WI38 (cell line): ENCODE results near the gene PMEPA1.
"Not testable (repeated sequence)": the region's sequence is repeated elsewhere in the genome, so short reads cannot be mapped to it uniquely, and the experiment has no call there.

Experiments used
- H3K4me3 ChIP-seq: 2 replicates; pipeline ENCODE4 v1.5.1; 2011; ENCODE audit warnings: low read depth, mild to moderate bottlenecking, control low read depth, low read length
- TF ChIP-seq, protein P1 (sequence below): IDR thresholded peaks from 2 replicates; pipeline ENCODE4 v1.5.1; 2012; ENCODE audit warnings: low read depth, mild to moderate bottlenecking, control low read depth, low read length

PMEPA1 gene

DNA sequence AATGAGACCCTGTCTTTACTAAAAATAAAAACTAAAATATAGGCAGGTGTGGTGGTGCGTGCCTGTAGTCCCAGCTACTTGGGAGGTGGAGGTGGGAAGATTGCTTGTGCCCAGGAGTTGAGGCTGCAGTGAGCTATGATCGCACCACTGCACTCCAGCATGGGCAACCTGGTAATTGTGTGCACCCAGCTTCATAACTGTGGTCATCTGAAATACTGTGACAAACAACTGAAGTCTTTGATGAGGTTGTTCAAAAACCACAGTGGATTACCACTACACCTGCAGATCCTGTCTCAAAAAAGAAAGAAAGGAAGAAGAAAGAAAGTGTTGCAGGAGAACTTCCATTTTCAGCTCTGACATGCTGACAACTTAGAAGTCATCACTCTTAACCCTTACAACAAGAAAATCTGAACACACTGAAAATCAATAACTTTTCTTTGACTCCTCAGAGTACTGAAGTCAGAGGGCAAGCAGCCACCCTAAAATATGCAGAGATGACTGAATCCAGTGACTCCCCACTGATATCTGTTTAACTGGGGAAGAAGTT lies 75.8 kb downstream of the PMEPA1 start:
- H3K4me3 ChIP-seq, result no peak overlapping the region
- TF ChIP-seq, protein P1, sequence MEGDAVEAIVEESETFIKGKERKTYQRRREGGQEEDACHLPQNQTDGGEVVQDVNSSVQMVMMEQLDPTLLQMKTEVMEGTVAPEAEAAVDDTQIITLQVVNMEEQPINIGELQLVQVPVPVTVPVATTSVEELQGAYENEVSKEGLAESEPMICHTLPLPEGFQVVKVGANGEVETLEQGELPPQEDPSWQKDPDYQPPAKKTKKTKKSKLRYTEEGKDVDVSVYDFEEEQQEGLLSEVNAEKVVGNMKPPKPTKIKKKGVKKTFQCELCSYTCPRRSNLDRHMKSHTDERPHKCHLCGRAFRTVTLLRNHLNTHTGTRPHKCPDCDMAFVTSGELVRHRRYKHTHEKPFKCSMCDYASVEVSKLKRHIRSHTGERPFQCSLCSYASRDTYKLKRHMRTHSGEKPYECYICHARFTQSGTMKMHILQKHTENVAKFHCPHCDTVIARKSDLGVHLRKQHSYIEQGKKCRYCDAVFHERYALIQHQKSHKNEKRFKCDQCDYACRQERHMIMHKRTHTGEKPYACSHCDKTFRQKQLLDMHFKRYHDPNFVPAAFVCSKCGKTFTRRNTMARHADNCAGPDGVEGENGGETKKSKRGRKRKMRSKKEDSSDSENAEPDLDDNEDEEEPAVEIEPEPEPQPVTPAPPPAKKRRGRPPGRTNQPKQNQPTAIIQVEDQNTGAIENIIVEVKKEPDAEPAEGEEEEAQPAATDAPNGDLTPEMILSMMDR, result no peak

DNA sequence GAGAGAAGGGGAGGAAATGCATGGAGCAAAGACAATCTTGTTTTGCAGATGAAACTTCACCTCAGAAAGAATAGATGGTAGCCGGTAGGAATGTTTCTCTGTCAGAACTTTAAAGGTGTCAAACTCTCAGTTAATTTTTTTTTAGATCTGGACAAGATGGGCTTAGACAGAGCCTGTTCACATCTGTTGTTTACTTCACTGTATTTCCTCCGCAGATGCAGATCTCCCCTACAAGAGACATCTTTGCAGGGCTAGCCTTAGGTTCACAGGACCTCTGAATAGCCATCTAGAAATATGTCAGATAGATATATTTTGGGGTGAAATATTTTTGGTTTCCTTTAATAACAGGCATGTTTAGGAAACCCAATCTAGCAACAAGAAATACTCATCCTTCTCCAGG lies 77.5 kb downstream of the PMEPA1 start:
- no peak overlapping the region for H3K4me3 ChIP-seq
- TF ChIP-seq, protein P1, result no peak

DNA sequence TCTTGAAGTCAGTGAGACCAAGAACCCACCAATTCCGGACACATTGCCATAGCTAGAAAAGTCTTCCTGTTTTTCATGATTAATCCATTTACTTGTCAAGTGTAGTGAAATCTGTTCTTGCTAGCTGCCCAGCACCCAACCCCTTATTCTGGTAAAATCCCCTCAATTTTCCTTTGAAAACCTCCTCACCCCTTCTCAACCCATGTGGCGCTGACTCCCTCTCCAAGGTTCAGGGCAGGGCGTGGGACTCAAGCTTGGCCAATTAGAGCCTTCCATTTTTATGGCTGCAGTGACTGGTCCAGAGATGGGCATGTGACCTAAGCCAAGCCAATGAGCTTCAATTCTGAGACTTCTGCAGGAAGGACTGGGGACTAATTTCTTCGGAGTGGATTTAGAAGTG lies 79.8 kb downstream of the PMEPA1 start:
- TF ChIP-seq, protein P1, result no peak
- H3K4me3 ChIP-seq, result no peak overlapping the region

DNA sequence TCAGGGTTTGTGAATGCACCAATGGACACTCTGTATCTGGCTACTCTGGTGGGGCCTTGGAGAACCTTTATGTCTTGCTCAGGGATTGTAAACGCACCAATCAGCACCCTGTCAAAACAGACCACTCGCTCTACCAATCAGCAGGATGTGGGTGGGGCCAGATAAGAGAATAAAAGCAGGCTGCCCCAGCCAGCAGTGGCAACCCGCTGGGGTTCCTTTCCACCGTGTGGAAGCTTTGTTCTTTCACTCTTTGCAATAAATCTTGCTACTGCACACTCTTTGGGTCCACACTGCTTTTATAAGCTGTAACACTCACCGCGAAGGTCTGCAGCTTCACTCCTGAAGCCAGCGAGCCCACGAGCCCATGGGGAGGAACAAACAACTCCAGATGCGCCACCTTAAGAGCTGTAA lies 80.3 kb downstream of the PMEPA1 start:
- H3K4me3 ChIP-seq, result not testable (repeated sequence)

DNA sequence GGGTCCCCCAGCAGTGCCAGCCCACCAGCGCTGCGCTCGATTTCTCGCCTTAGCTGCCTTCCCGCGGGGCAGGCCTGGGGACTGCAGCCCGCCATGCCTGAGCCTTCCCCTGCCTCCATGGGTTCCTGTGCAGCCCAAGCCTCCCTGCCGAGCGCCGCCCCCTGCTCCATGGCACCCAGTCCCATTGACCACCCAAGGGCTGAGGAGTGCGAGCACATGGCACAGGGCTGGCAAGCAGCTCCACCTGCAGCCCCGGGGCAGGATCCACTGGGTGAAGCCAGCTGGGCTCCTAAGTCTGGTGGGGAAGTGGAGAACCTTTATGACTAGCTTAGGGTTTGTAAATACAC lies 80.9 kb downstream of the PMEPA1 start:
- H3K4me3 ChIP-seq, result not testable (repeated sequence)

DNA sequence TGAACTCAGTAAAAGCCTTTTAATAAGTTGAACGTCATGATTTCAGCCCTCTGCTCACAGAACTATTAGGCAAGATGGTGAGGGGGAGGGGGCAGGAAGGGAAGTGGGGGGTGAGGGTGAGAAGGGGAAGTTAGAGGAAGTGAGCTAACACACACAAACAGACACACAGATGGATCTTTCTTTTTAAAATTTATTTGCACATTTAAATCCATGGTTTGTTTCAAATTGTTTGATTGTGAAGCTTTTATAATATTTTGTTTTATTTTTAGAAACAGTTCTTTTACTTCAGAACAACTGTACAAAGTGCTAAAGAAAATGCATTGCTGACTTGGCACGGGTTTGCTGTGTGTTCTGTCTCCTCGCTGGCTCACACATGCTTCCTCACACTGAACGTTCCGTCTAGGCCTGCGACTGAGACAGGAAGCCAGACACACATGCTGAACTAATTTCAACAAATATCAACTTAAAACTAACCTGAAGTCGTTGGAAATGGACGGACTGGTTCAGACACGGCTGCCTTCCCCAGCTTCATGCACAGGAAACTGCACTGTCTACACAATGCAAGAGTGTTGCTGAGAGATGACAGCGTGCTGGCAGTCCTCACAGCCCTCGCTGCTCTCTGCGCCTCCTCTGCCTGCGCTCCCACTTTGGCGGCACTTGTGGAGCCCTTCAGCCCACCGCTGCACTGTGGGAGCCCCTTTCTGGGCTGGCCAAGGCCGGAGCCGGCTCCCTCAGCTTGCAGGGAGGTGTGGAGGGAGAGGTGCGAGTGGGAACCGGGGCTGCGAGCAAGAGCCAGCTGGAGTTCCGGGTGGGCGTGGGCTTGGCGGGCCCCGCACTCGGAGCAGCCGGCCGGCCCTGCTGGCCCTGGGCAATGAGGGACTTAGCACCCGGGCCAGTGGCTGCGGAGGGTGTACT lies 81.5 kb downstream of the PMEPA1 start:
- TF ChIP-seq, protein P1, result no peak
- no peak overlapping the region for H3K4me3 ChIP-seq

DNA sequence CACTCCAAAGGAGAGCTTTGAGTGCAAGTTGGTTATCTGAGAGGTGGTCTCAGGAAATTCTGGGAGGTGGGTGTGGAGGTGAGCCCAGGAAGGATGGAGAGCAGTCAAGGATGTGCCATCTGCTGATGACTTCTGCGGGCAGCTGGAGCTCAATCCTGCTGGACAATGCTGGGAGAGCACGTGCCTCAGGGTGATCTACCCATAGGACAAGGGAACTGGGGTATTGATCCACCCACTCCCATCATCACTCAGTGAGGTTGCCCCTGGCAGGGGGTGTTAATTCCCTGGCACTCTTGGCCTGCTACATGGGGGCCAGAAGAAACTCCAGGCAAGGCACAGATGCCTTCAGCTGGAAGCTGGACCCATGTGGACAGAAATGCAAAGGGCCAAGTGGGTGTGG lies 82.5 kb downstream of the PMEPA1 start:
- no peak overlapping the region for H3K4me3 ChIP-seq
- TF ChIP-seq, protein P1, result no peak

DNA sequence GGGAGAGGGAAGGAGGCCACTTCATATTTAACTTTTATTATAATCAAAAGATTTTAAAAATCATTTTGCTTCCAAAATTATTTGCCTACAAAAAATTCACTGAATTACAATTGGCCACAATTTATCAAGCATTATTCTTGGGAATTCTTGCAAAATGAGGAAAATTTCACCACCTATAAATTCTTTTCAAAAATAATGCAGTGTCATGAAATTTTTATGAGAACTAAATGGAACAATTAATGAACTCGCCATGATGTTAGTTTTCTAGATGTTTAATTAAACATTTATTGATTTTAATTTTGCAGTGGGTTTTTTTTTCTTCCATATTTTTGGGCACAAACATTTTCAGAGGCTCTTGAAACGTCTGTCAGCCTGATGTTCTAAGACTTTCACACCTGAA lies 83.8 kb downstream of the PMEPA1 start:
- H3K4me3 ChIP-seq, result no peak overlapping the region
- TF ChIP-seq, protein P1, result no peak
